Erythroblast (primary cell): ENCODE measurements around the gene PTGIS.

Experiments
- DNase-seq, 2 experiments: peaks; one replicate each; lab custom pipeline; 2025; lab: John Stamatoyannopoulos, UW
- GATA1 ChIP-seq: IDR thresholded peaks from 2 replicates; pipeline ENCODE4 v1.6.1; 2011; ENCODE audit warnings: low read depth, mild to moderate bottlenecking, control low read depth, low read length, moderate library complexity
- POLR2A ChIP-seq: IDR thresholded peaks from 2 replicates; pipeline ENCODE4 v1.6.1; 2011; ENCODE audit warnings: mild to moderate bottlenecking, low read length

Gene PTGIS

GRCh38 chr20:49483018-49483695 lies 84.8 kb downstream of the PTGIS start:
- no peak for TF ChIP-seq GATA1
- TF ChIP-seq POLR2A: no peak
- no peak for DNase-seq

DNA sequence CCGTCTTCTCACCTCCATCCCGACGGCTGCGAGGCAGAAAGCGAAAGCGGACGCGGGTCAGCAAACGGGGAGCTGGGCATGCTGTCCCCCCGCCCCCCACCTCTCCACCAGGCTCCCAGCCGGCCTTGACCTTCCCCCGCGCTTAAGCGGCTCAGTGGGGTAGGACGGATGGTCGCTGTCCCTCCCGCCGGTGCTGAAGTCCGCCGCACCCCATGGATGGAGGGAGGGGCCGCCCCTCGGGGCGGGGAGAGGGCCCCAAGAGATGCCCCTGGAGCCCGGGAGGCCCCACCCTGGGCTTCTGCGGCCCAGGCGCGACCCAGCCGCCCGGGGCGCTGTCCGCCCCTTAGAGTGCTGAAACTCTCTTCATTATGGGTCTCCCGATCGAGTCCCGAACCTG lies 85.3 kb downstream of the PTGIS start, which contains the start of gene KCNB1:
Gene KCNB1, minus strand, starts transcription at position 48 of the 397 bp plus-strand sequence. CDS start 188 bp downstream, outside the sequence.
- peak; percentile 51 to 58 for DNase-seq
- no peak for TF ChIP-seq GATA1
- no peak for TF ChIP-seq POLR2A

DNA sequence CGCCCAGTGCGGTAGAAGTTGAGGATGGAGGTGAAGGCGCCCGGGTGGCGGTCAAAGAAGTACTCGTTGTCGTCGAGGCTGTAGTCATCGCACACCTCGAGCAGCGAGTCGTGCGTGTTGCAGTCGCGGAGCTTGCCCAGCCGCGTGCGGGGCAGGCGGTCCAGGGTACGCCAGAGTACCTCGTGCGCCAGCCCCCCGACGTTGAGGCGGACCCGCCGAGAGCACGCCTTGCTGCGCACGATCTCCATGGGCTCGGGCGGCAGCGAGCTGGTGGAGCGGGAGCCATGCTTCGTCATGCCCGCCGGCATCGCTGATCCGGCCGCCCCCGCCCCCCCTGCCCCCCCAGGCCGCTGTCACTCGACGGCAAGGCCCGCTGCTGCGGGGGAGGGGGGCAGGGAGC lies 85.8 kb downstream of the PTGIS start:
- TF ChIP-seq POLR2A (no peak), GATA1 (no peak)
- DNase-seq: no peak

GRCh38 chr20:49481116-49481515 lies 86.8 kb downstream of the PTGIS start:
- TF ChIP-seq GATA1 (no peak), POLR2A (no peak)
- no peak for DNase-seq

DNA sequence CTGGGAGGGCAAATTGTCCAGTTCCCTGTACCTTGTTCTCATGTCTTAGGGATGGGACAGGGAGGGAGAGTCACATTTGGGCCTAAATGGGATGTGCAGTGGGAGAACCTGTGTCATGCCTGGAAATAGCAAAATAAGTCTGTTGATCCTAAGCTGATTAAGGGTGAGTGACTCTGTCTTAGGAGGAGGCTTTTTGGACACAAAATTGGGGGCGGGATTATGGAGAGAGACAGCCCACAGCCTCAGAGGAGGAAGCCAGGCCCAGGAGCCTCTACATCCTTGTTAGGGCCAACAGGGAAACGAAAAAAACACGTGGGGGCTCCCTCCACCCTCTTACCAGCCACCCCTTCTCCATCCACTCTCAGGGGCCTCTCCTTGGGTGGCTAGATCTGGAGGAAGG lies 87.7 kb downstream of the PTGIS start:
- DNase-seq: no peak
- TF ChIP-seq GATA1: no peak
- no peak for TF ChIP-seq POLR2A

GRCh38 chr20:49479785-49480184 lies 88.2 kb downstream of the PTGIS start:
- TF ChIP-seq POLR2A: no peak
- TF ChIP-seq GATA1: no peak
- no peak for DNase-seq

- no peak for DNase-seq
- no peak for TF ChIP-seq GATA1
- no peak for TF ChIP-seq POLR2A
These were observed 88.9 kb downstream of the PTGIS start for GRCh38 chr20:49478754-49479689.

DNA sequence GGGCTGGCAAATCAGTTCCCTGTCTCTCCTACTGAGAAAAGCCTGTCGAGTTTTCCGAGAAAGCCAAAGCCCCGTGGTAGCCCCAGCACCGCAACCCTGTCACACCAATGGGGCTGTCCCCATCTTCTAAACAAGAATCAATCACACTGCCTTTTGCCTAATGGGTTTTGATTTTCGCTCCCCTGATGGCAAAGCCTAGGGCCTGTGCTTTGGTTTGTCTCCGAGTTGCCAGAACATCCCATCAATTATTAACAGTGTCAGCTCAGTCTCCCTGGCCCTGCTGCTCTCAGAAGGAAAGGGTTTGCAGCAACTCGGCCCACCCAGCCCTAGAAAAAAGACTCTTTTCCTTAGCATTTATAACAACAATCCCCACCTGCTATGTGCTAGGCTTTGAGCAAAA lies 89.7 kb downstream of the PTGIS start:
- TF ChIP-seq POLR2A (no peak), GATA1 (no peak)
- no peak for DNase-seq

DNA sequence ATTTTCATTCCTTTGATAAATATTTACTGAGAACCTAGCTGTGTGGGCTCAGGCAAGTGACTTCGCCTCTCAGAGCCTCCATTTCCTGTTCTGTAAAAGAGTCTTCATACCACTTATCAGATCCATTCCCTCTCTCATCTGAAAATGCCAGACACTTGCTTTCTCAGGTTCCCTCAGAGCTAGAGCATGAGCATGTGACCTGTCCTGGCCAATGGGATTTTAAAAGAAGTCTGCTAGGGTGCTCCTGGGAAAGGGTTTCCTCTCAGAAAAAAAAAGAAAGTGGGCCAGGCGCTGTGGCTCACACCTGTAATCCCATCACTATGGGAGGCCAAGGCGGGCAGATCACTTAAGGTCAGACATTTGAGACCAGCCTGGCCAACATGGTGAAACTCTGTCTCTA lies 90.7 kb downstream of the PTGIS start:
- no peak for DNase-seq
- no peak for TF ChIP-seq POLR2A

DNA sequence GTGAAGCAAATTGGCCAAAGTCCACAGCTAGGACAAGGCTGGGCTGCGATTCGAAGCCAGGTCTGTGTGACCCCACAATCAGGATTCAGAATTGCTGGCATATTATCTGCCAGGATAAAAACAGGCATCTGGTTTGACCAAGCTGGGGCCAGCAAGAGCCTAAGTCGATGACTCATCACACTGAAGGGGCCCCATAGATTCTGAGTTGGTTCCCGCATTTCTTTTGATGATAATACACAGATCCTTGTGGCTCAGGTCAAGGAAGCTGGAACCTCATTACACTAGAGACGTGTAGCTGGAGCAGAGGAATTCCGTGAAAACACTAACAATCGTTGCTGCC lies 92.0 kb downstream of the PTGIS start:
- TF ChIP-seq GATA1: no peak
- TF ChIP-seq POLR2A: no peak
- DNase-seq: no peak

DNA sequence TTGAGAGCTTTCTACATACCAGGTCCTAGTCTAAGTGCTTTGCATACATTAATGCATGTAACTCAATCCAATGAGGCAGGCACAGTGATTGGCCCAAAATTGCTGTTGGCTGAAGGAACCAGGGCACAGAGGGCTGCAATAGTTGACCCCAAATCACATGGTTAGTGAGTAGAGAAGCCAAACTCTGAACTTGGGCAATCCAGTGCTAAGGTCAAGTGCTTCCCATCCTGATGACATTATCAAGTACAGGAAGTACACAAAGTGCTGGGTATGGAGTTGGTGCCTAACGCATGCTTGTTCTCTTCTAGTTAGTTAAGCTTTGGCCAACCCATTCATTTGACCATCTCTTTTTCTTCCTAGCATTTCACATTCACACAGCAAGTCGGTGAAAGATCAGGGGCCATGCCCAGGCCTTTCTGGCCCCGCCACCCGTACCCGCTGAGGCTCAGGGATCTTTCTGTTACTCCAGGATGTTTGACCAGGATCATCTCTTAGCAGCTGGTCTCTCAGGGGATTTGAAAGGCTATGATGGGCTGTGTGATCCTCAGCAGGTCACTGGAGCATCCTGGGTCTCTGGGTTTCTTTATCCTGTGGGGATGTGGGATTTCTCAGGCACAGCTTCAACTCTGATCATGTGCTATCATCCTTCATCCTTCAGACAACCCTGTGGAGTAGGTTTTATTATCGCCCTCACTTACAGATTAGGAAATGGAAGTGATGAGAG lies 92.5 kb downstream of the PTGIS start:
- no peak for TF ChIP-seq GATA1
- TF ChIP-seq POLR2A: no peak
- no peak for DNase-seq

- no peak for DNase-seq
- TF ChIP-seq POLR2A (no peak), GATA1 (no peak)
These were observed 96.5 kb downstream of the PTGIS start for GRCh38 chr20:49471397-49471796.

DNA sequence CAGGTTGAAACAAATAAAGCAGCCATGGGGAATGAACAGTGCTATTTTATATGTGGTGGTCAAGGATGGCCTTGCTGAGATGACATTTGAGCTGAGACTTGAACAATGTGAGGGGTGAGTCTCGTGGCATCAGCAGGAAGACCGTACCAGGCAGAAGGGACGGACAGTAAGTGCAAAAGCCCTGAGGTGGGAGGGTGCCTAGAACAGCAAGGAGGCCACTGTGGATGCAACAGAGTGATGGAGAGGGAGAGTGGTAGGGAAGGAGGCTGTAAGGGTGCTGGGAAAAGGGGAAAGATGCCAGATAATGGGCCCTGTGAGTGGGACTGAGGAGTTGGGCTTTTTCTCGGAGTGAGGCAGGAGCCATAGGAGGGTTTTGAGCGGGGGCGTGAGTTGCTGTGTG lies 97.0 kb downstream of the PTGIS start:
- TF ChIP-seq POLR2A (no peak), GATA1 (no peak)
- no peak for DNase-seq

- no peak for DNase-seq
- no peak for TF ChIP-seq POLR2A
- TF ChIP-seq GATA1: no peak
These were observed 98.9 kb downstream of the PTGIS start for GRCh38 chr20:49469060-49469459.
